Measurements from ENCODE around the gene PKP2. TPM values are rescaled to one million over a fixed set of nuclear protein-coding genes. Genes with fewer than 3 reads are reported as not detected.

The PKP2 gene
- total and polyA plus RNA-seq, 2 of the 13 experiments (the other 11 are each of a cell fraction or from before 2014, with no cell fraction given), result 15.1 to 25.3 TPM

- no peak for TF ChIP-seq USF2 (IDR thresholded peaks at IDR 0.05; ENCODE audit: low read depth, low read length)
- no peak for TF ChIP-seq USF2 (CRISPR knock-in tag; IDR thresholded peaks at IDR 0.05; ENCODE audit: borderline replicate concordance)
- TF ChIP-seq ZNF598 (CRISPR knock-in tag; IDR thresholded peaks at IDR 0.05; ENCODE audit: borderline replicate concordance), result peak; percentile 71; the same call in 1 of the 2 replicates
- TF ChIP-seq POLR2A (IDR thresholded peaks at IDR 0.05; ENCODE audit: insufficient read depth in 1 of 2, low read depth in 2 of 2, low read length in 2 of 2), result peak; percentile 91 to 98
- no peak for TF ChIP-seq MTA3 (CRISPR knock-in tag; IDR thresholded peaks at IDR 0.05)
- TF ChIP-seq SIX1 (CRISPR knock-in tag; IDR thresholded peaks at IDR 0.05; ENCODE audit: borderline replicate concordance), result peak; percentile 36; the same call in 1 of the 2 replicates
- no peak for TF ChIP-seq MEIS1 (CRISPR knock-in tag; IDR thresholded peaks at IDR 0.05; ENCODE audit: borderline replicate concordance)
- no peak for TF ChIP-seq ZNF639 (CRISPR knock-in tag; conservative IDR thresholded peaks at IDR 0.05)
- TF ChIP-seq ZNF703 (CRISPR knock-in tag; IDR thresholded peaks at IDR 0.05; ENCODE audit: borderline replicate concordance), result no peak
- peak; percentile 93 for TF ChIP-seq ASH2L (IDR thresholded peaks at IDR 0.05; ENCODE audit: insufficient read length, low read depth, low read length)
- no peak for TF ChIP-seq ZFP41 (CRISPR knock-in tag; IDR thresholded peaks at IDR 0.05; ENCODE audit: borderline replicate concordance)
- TF ChIP-seq ATF7-NPFF (CRISPR knock-in tag; IDR thresholded peaks at IDR 0.05; ENCODE audit: low read depth), result no peak
- 0 out of 2 replicates have a peak, but pooled peaks have one; percentile 38 for TF ChIP-seq SMYD3 (CRISPR knock-in tag; IDR thresholded peaks at IDR 0.05)
- no peak for TF ChIP-seq SKIL (CRISPR knock-in tag; IDR thresholded peaks at IDR 0.05; ENCODE audit: borderline replicate concordance)
- no peak for TF ChIP-seq SP2 (CRISPR knock-in tag; IDR thresholded peaks at IDR 0.05)
- TF ChIP-seq SIX4 (CRISPR knock-in tag; IDR thresholded peaks at IDR 0.05), result no peak
- 0 out of 2 replicates have a peak, but pooled peaks have one; percentile 34 for TF ChIP-seq SP5 (CRISPR knock-in tag; IDR thresholded peaks at IDR 0.05; ENCODE audit: borderline replicate concordance, low read depth)
- TF ChIP-seq DRAP1 (CRISPR knock-in tag; IDR thresholded peaks at IDR 0.05), result peak; percentile 90
- peak; percentile 55; the same call in 1 of the 2 replicates for TF ChIP-seq ZNF274 (CRISPR knock-in tag; IDR thresholded peaks at IDR 0.05)
- no peak for TF ChIP-seq ZBTB42 (CRISPR knock-in tag; IDR thresholded peaks at IDR 0.05)
- no peak for TF ChIP-seq ZNF749 (CRISPR knock-in tag; IDR thresholded peaks at IDR 0.05; ENCODE audit: borderline replicate concordance)
Observed at GRCh38 chr12:32755654-32756475, 140.7 kb downstream of the PKP2 start, which contains the start of gene YARS2 (continued).
